GM23338 (cell line): ENCODE data around the gene ANKS1B. TPM values are rescaled to one million over a fixed set of nuclear protein-coding genes. Genes with fewer than 3 reads are reported as not detected.

Experiments used
- ATAC-seq: fragments of 200-7000 bp; cut with Tn5 transposase; 3 replicates; pipeline ENCODE4 v1.9.1; 2020
- DNase-seq: peaks from one replicate; pipeline ENCODE4 v3.0.0-alpha.2; 2015; ENCODE audit warnings: low spot score
- H2AFZ ChIP-seq: fragments of 200-600 bp; sonication (generic); 2 replicates; pipeline ENCODE4 v1.8.0; 2016; ENCODE audit warnings: antibody characterized with exemption, mild to moderate bottlenecking, moderate library complexity
- H3F3A ChIP-seq: fragments of 200-600 bp; sonication (generic); replicated peaks from 2 replicates; pipeline ENCODE4 v1.8.0; 2017; ENCODE audit warnings: antibody characterized with exemption, mixed run types, low read depth
- H3K27ac ChIP-seq: fragments of 200-600 bp; sonication (generic); 2 replicates; pipeline ENCODE4 v1.6.1; 2016; ENCODE audit warnings: low read depth
- H3K27me3 ChIP-seq: fragments of 200-600 bp; sonication (generic); 2 replicates; pipeline ENCODE4 v1.8.0; 2016; ENCODE audit warnings: mild to moderate bottlenecking, mixed run types, moderate library complexity; ENCODE audit not compliant: insufficient read depth
- H3K36me3 ChIP-seq: fragments of 200-600 bp; sonication (generic); 2 replicates; pipeline ENCODE4 v1.8.0; 2016; ENCODE audit warnings: mild to moderate bottlenecking; ENCODE audit not compliant: insufficient read depth
- H3K4me1 ChIP-seq: fragments of 200-600 bp; sonication (generic); 2 replicates; pipeline ENCODE4 v1.8.0; 2016; ENCODE audit warnings: mild to moderate bottlenecking, moderate library complexity; ENCODE audit not compliant: insufficient read depth
- H3K4me2 ChIP-seq: fragments of 200-600 bp; sonication (generic); 2 replicates; pipeline ENCODE4 v1.7.1; 2017; ENCODE audit warnings: mixed run types
- H3K4me3 ChIP-seq: fragments of 200-600 bp; sonication (generic); 2 replicates; pipeline ENCODE4 v1.6.1; 2016; ENCODE audit warnings: mixed run types
- H3K79me2 ChIP-seq: fragments of 200-600 bp; sonication (generic); replicated peaks from 2 replicates; pipeline ENCODE4 v1.8.0; 2017; ENCODE audit warnings: mild to moderate bottlenecking; ENCODE audit not compliant: insufficient read depth
- H3K9me2 ChIP-seq: fragments of 200-600 bp; sonication (generic); 2 replicates; pipeline ENCODE4 v1.8.0; 2017; ENCODE audit not compliant: insufficient read depth
- H4K20me1 ChIP-seq: fragments of 200-600 bp; sonication (generic); replicated peaks from 2 replicates; pipeline ENCODE4 v1.8.0; 2017; ENCODE audit warnings: mild to moderate bottlenecking; ENCODE audit not compliant: insufficient read depth
- H3K27ac Mint-ChIP-seq: 2 replicates; pipeline ENCODE4 v1.8.0; 2020; ENCODE audit warnings: inconsistent platforms, mild to moderate bottlenecking, moderate library complexity, mixed read lengths
- H3K27me3 Mint-ChIP-seq: 3 replicates; pipeline ENCODE4 v1.8.0; 2022; ENCODE audit warnings: low read depth, mild to moderate bottlenecking, moderate library complexity, mixed read lengths, inconsistent platforms; ENCODE audit not compliant: insufficient read depth, poor library complexity
- H3K36me3 Mint-ChIP-seq: 3 replicates; pipeline ENCODE4 v1.8.0; 2021; ENCODE audit warnings: low read depth, mild to moderate bottlenecking, inconsistent platforms, moderate library complexity, mixed read lengths
- H3K4me1 Mint-ChIP-seq: 3 replicates; pipeline ENCODE4 v1.8.0; 2020; ENCODE audit warnings: mild to moderate bottlenecking, inconsistent platforms, mixed read lengths
- H3K4me3 Mint-ChIP-seq: 3 replicates; pipeline ENCODE4 v1.8.0; 2021; ENCODE audit warnings: moderate library complexity, mild to moderate bottlenecking, inconsistent platforms, mixed read lengths
- H3K9me3 Mint-ChIP-seq: 3 replicates; pipeline ENCODE4 v1.8.0; 2020; ENCODE audit warnings: moderate library complexity, mild to moderate bottlenecking, inconsistent platforms, mixed read lengths
- CREB1 ChIP-seq: fragments of 250-450 bp; sonication (Bioruptor Pico); IDR thresholded peaks from 2 replicates; pipeline ENCODE4 v1.5.0; 2020; ENCODE audit warnings: low read depth, mild to moderate bottlenecking, moderate library complexity
- CTCF ChIP-seq, 2 experiments: fragments of 200-600 bp in 1 of 2; sonication (generic) in 1 of 2; conservative IDR thresholded peaks; 2 replicates each; pipeline versions ENCODE4 v1.5.1 to v1.6.1; 2016 to 2017; ENCODE audit warnings: antibody characterized with exemption in 2 of 2, low read depth in 2 of 2, mild to moderate bottlenecking in 2 of 2, moderate library complexity in 1 of 2
- ETS1 ChIP-seq: IDR thresholded peaks from 2 replicates; pipeline ENCODE4 v1.6.1; 2016; ENCODE audit warnings: antibody characterized with exemption
- EZH2 ChIP-seq: fragments of 200-600 bp; sonication (generic); IDR thresholded peaks from one replicate; pipeline ENCODE4 v1.8.0; 2017; ENCODE audit warnings: antibody characterized with exemption, mild to moderate bottlenecking, low read depth; ENCODE audit not compliant: unreplicated experiment
- JUNB ChIP-seq: IDR thresholded peaks from one replicate; pipeline ENCODE4 v1.6.1; 2016; ENCODE audit warnings: antibody characterized with exemption; ENCODE audit not compliant: unreplicated experiment
- NANOG ChIP-seq: IDR thresholded peaks from 2 replicates; pipeline ENCODE4 v1.6.1; 2016; ENCODE audit warnings: antibody characterized with exemption, borderline replicate concordance
- POLR2AphosphoS5 ChIP-seq: IDR thresholded peaks from 2 replicates; pipeline ENCODE4 v1.6.1; 2016; ENCODE audit warnings: antibody characterized with exemption, low read depth
- REST ChIP-seq: IDR thresholded peaks from one replicate; pipeline ENCODE4 v1.6.1; 2018; ENCODE audit warnings: antibody characterized with exemption; ENCODE audit not compliant: unreplicated experiment
- ZNF114 ChIP-seq: fragments of 250-450 bp; sonication (Bioruptor Pico); IDR thresholded peaks from 2 replicates; pipeline ENCODE4 v1.5.0; 2020; ENCODE audit warnings: mild to moderate bottlenecking, moderate library complexity
- ZNF462 ChIP-seq: fragments of 250-450 bp; sonication (Bioruptor Pico); IDR thresholded peaks from 2 replicates; pipeline ENCODE4 v1.5.0; 2020; ENCODE audit warnings: mild to moderate bottlenecking, moderate library complexity
- polyA plus RNA-seq: library from polyadenylated mRNA; unstranded; fragments of >200 nt; fragmentation: Nextera tagmentation; extraction: Ambion mirVana; gene quantifications from 2 replicates; pipeline ENCODE4 v1.2.1, GENCODE V29; 2016
- total RNA-seq: library from RNA; depleted of rRNA; stranded (reverse); fragments of >200 nt; shearing (Covaris generic); gene quantifications from 2 replicates; pipeline ENCODE4 v1.2.3, GENCODE V29; 2014

Gene ANKS1B
- total and polyA plus RNA-seq, 2 experiments from 2014 or later, result 4.3 to 5.8 TPM

- Mint-ChIP-seq H3K27ac (no peak overlapping the region), H3K9me3 (no peaks in the 10 kb centered on the region; the same call in 2 of the 3 replicates), H3K4me3 (no peak overlapping the region), H3K36me3 (no peaks in the 10 kb centered on the region), H3K27me3 (no peaks in the 10 kb centered on the region), H3K4me1 (peaks cover 5% of the 10 kb centered on the region; the same call in 2 of the 3 replicates)
- Histone ChIP-seq H4K20me1 (no peaks in the 10 kb centered on the region), H3K27me3 (no peaks in the 10 kb centered on the region), H3K79me2 (no peaks in the 10 kb centered on the region), H2AFZ (no peak overlapping the region), H3F3A (no peaks in the 10 kb centered on the region), H3K36me3 (no peaks in the 10 kb centered on the region), H3K4me1 (no peaks in the 10 kb centered on the region), H3K4me3 (no peak overlapping the region), H3K4me2 (no peak overlapping the region), H3K9me2 (no peaks in the 10 kb centered on the region), H3K27ac (no peak overlapping the region)
- no peak for ATAC-seq
- DNase-seq, result no peak
- TF ChIP-seq ZNF114, result no peak
- no peak for TF ChIP-seq JUNB
These were observed 491.5 kb downstream of the ANKS1B start for GRCh38 chr12:99493197-99493596.

- DNase-seq (no peak), ATAC-seq (no peak)
- Histone ChIP-seq H3F3A (no peaks in the 10 kb centered on the region), H3K27me3 (no peaks in the 10 kb centered on the region), H3K36me3 (no peaks in the 10 kb centered on the region), H3K9me2 (no peaks in the 10 kb centered on the region), H3K4me1 (no peaks in the 10 kb centered on the region), H3K27ac (no peak overlapping the region), H3K79me2 (no peaks in the 10 kb centered on the region), H2AFZ (no peak overlapping the region), H3K4me2 (no peak overlapping the region), H3K4me3 (no peak overlapping the region), H4K20me1 (no peaks in the 10 kb centered on the region)
- H3K4me3 Mint-ChIP-seq, result no peak overlapping the region
- H3K27me3 Mint-ChIP-seq, result no peaks in the 10 kb centered on the region
- H3K27ac Mint-ChIP-seq, result no peak overlapping the region
- no peaks in the 10 kb centered on the region for H3K4me1 Mint-ChIP-seq
- H3K36me3 Mint-ChIP-seq, result 0 out of 3 replicates have a peak, but pooled peaks cover 2% of the 10 kb centered on the region
- no peaks in the 10 kb centered on the region for H3K9me3 Mint-ChIP-seq
- TF ChIP-seq EZH2, result no peak
- TF ChIP-seq NANOG, result no peak
- TF ChIP-seq CTCF (conservative IDR thresholded peaks at IDR 0.05; ENCODE audit: low read depth in 2 of 2), result no peak
- no peak for TF ChIP-seq ETS1
- TF ChIP-seq ZNF462 (CRISPR knock-in tag), result no peak
- no peak for TF ChIP-seq CREB1 (CRISPR knock-in tag)
- no peak for TF ChIP-seq REST
- TF ChIP-seq ZNF114, result no peak
- no peak for TF ChIP-seq POLR2AphosphoS5
- no peak for TF ChIP-seq JUNB
These were observed 498.5 kb downstream of the ANKS1B start for GRCh38 chr12:99486277-99486676.
